GM21526 (cell line): Measurements from ENCODE around the gene SLC35E2B.
A peak's percentile ranks its signal among the peaks of the same experiment; 100 is the strongest.

Experiments
- ATAC-seq: cut with Tn5 transposase; IDR thresholded peaks from one replicate; pipeline ENCODE4 v1.9.1; 2021; ENCODE audit warnings: moderate library complexity; ENCODE audit not compliant: unreplicated experiment, low FRiP score

SLC35E2B gene

GRCh38 chr1:1627261-1627828 is 65.2 kb downstream of the SLC35E2B start:
- no peak for ATAC-seq

DNA sequence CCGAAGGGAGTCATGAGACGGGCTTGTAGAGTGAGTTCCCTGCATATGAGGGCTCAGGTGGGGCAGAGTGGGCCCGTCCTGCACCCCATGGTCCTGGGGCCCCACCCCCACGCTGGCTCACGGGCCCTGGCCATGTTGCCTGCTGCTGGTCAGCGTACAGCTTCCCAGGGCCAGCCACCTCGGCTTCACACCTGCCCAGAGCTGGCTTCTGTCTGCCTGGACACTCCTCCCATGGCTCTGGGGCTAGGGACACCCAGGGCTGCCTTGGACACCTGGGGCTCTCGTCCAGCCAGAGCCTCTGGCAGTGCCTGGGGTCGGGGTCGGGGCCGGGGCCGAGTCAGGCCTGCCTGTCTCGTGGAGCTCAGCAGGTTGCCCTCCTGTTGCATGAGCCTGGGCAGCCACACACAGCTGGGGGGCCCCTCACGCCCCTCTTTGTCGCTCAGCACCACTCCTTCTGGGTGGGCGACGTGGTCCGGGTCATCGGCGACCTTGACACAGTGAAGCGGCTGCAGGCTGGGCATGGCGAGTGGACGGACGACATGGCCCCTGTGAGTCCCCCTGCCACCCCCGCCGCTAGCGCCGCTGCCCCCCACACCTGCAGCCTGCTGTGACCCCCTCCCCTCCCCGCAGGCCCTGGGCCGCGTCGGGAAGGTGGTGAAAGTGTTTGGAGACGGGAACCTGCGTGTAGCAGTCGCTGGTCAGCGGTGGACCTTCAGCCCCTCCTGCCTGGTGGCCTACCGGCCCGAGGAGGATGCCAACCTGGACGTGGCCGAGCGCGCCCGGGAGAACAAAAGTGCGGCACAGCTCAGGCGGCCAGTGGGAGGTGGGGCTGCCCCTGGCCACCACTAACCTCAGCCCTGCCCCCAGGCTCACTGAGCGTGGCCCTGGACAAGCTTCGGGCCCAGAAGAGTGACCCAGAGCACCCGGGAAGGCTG is 66.1 kb downstream of the SLC35E2B start:
- no peak for ATAC-seq

DNA sequence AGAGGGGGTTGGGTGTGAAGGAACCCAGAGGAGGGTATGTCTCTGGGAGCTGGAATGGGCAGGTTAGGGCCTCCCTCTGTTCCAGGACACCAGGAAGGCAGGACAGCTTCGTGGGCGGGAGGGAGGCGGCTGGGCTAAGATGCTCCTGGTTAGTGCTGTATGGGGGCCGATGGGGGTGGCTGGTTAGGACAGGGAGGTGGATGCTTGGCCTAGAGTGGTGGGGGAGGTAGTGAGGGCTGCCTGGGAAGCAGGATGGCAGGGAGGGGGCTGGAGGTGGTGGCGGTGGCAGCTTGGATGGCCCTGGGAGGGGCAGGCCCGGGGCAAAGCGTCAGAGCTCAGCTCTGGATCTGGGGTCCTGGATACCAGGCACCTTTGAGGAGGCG is 66.8 kb downstream of the SLC35E2B start:
- ATAC-seq: no peak

GRCh38 chr1:1625404-1625775 is 67.2 kb downstream of the SLC35E2B start:
- no peak for ATAC-seq

- ATAC-seq: no peak
Observed at GRCh38 chr1:1624443-1625403, 67.9 kb downstream of the SLC35E2B start.

GRCh38 chr1:1623631-1624442 is 68.8 kb downstream of the SLC35E2B start:
- ATAC-seq: no peak

- no peak for ATAC-seq
Observed at GRCh38 chr1:1623181-1623630, 69.4 kb downstream of the SLC35E2B start.

- no peak for ATAC-seq
Observed at GRCh38 chr1:1622788-1623094, 69.9 kb downstream of the SLC35E2B start.

- no peak for ATAC-seq
Observed at GRCh38 chr1:1622010-1622787, 70.4 kb downstream of the SLC35E2B start.

DNA sequence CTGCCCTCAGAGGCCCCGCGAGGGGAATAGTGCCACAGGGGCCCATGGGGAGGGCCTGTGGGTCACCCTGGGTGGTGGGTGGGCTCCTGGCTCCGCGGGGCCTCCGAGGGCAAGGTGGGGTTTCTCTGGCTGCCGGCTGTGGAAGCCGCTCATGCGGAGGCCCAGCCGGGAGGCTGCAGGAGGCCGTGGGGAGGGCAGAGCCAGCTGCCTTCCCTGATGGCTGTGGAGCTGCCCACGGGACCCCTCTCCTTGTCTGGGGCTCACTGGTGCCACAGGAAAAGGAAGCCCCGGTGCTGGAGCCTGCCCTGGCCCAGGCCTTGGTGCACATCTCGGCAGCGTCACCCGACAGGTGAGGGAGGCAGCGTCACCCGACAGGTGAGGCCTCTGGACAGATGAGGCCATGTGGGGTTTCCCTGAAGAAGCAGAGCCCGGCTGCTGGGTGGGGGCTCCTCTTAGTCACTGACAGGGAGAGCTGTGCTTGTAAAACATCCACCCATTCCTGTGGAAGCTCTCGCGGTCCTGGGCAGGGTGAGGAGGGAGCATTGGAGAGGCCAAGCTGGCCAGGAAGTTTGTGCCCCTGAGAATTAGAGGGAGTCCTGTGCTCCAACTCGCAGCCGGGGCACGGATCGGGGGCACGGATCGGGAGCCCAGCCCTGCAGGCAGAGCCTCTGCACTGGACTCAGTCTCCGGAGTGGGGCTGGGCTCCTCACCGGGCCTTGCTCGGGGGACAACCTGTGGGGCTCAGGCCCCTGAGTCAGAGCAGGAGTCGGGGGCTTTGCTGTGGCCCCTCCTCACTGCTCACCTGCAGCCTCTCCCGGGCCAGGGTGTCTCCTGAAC is 71.2 kb downstream of the SLC35E2B start:
- ATAC-seq: no peak

- no peak for ATAC-seq
Observed at GRCh38 chr1:1620433-1621139, 72.0 kb downstream of the SLC35E2B start.

- no peak for ATAC-seq
Observed at GRCh38 chr1:1619917-1620361, 72.7 kb downstream of the SLC35E2B start.

GRCh38 chr1:1618396-1619068 is 74.1 kb downstream of the SLC35E2B start:
- no peak for ATAC-seq

DNA sequence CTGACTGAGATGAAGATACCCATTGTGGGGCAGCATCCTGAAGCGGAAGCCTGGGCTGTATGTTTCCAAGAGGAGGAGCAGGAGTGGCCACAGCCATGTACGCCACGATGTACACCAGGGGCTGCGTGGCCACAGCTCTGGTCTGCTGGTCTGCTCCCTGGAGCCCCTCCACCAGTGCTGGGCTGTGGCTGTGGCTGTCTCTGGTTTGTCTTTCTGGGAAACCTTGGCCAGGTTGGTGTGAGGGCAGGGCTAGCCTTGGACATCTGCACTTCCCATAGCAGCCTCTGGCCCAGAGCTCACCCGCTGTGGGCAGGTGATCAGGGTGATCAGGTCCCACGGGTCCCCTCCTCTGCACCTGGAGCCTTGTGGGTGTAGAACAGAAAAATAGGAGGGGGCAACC is 74.7 kb downstream of the SLC35E2B start:
- no peak for ATAC-seq

DNA sequence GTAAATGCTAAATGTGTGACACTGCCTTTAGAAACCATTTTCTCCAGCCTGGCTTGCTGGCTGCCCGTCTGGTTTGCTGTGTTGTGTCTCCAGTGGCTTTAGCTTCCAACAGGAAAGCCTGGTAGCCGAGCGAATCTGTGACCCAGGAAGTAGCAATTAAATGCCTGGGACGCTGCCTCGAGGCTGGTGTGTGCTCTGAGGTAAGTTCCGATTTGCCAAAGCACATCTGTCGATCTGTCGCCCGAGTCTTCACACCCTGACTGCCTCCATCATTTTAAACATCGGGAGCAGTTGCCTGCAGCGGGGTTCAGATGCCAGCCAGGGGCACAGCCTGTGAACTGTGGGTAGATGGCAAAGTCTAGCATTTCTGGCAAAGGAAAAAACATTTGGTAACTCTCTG is 75.1 kb downstream of the SLC35E2B start:
- ATAC-seq: no peak

GRCh38 chr1:1616838-1617237 is 75.8 kb downstream of the SLC35E2B start:
- no peak for ATAC-seq

DNA sequence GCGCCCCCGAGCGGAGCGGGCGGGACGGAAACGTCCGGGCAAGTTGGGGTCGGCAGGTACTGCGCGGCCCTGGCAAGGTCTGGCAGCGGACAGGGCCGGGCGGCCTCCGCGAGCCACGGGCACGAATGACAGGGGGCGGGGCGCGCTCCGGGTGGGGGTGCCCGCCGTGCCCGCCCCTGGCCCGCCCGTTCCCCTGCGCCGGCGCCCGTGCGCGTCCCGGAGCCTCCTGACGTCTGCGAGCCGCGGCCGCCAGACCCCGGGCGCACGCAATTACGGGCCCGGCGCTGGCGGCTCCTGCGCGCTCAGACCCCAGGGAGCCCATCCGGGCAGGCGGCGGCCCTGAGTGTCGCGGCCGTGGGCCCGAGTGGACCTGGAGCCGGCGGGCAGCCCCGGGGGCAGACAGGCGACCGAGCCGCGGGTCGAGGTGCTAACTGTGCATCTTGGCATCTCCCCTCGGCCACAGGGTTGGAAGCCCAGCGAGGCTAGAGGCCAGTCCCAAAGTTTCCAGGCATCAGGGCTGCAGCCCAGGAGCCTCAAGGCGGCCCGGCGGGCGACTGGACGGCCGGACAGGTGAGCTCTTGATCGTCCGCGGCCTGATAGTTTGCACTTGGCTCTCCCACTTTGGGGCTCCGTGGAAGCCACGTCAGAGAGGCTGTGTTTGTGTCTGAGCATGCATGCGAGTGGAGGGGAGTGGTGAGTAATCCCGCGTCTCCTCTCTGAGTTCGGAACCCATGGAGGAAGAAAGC is 76.4 kb downstream of the SLC35E2B start:
- peak; percentile 9 for ATAC-seq
